RWPE2 (cell line): ENCODE data around the gene NFATC4.

ENCODE experiments used
- ATAC-seq: fragments of 200-7000 bp; cut with Tn5 transposase; 3 replicates; pipeline ENCODE4 v1.9.1; 2021; ENCODE audit warnings: low read depth
- DNase-seq: peaks from one replicate; pipeline ENCODE4 v3.0.0-alpha.2; 2020; ENCODE audit warnings: low spot score
- H3K27ac ChIP-seq: fragments of 450-650 bp; 2 replicates; pipeline ENCODE4 v1.5.1; 2017; ENCODE audit warnings: mild to moderate bottlenecking; ENCODE audit not compliant: poor library complexity, severe bottlenecking
- H3K27me3 ChIP-seq: fragments of 250-450 bp; sonication (Bioruptor Pico); 2 replicates; pipeline ENCODE4 v1.5.1; 2021; ENCODE audit warnings: mild to moderate bottlenecking, moderate library complexity; ENCODE audit not compliant: insufficient read depth, poor library complexity, severe bottlenecking
- H3K36me3 ChIP-seq: fragments of 250-450 bp; sonication (Bioruptor Pico); 2 replicates; pipeline ENCODE4 v1.5.1; 2020; ENCODE audit warnings: low read depth, mild to moderate bottlenecking, moderate library complexity
- H3K4me1 ChIP-seq: fragments of 250-450 bp; sonication (Bioruptor Pico); 2 replicates; pipeline ENCODE4 v1.5.1; 2021; ENCODE audit warnings: mild to moderate bottlenecking, moderate library complexity; ENCODE audit not compliant: insufficient read depth, poor library complexity, severe bottlenecking
- H3K4me3 ChIP-seq: fragments of 250-450 bp; sonication (Bioruptor Pico); 2 replicates; pipeline ENCODE4 v1.5.1; 2021; ENCODE audit warnings: mild to moderate bottlenecking, moderate library complexity; ENCODE audit not compliant: severe bottlenecking
- H3K9me3 ChIP-seq: fragments of 250-450 bp; sonication (Bioruptor Pico); 2 replicates; pipeline ENCODE4 v1.5.1; 2021; ENCODE audit warnings: mild to moderate bottlenecking, moderate library complexity; ENCODE audit not compliant: severe bottlenecking
- CTCF ChIP-seq: fragments of 450-650 bp; IDR thresholded peaks from one replicate; pipeline ENCODE4 v1.5.1; 2017; ENCODE audit warnings: mild to moderate bottlenecking, moderate library complexity; ENCODE audit not compliant: poor library complexity, severe bottlenecking

Gene NFATC4

GRCh38 chr14:24395609-24396582 lies 27.9 kb downstream of the NFATC4 start:
- Histone ChIP-seq H3K27me3 (no peaks in the 10 kb centered on the region), H3K4me3 (no peak overlapping the region), H3K9me3 (no peaks in the 10 kb centered on the region), H3K36me3 (no peaks in the 10 kb centered on the region), H3K4me1 (peaks cover 19% of the 10 kb centered on the region), H3K27ac (no peak overlapping the region)
- ATAC-seq (peak; percentile 11; the same call in 2 of the 3 replicates), DNase-seq (no peak)
- TF ChIP-seq CTCF, result no peak

- Histone ChIP-seq H3K4me3 (no peak overlapping the region), H3K9me3 (no peaks in the 10 kb centered on the region), H3K27ac (no peak overlapping the region), H3K36me3 (no peaks in the 10 kb centered on the region), H3K27me3 (no peaks in the 10 kb centered on the region), H3K4me1 (peaks cover 9% of the 10 kb centered on the region)
- DNase-seq (no peak), ATAC-seq (no peak)
- no peak for TF ChIP-seq CTCF
These were observed 29.8 kb downstream of the NFATC4 start for GRCh38 chr14:24397639-24398292.

GRCh38 chr14:24398293-24398652 lies 30.3 kb downstream of the NFATC4 start:
- Histone ChIP-seq H3K27me3 (no peaks in the 10 kb centered on the region), H3K27ac (no peak overlapping the region), H3K36me3 (no peaks in the 10 kb centered on the region), H3K4me3 (no peak overlapping the region), H3K9me3 (no peaks in the 10 kb centered on the region), H3K4me1 (peaks cover 8% of the 10 kb centered on the region)
- no peak for ATAC-seq
- no peak for DNase-seq
- no peak for TF ChIP-seq CTCF

- ATAC-seq (peak; percentile 43), DNase-seq (no peak)
- Histone ChIP-seq H3K27ac (no peak within 1 kb of the TSS), H3K9me3 (no peaks in the 10 kb centered on the region), H3K36me3 (no peaks in the 10 kb centered on the region), H3K27me3 (no peaks in the 10 kb centered on the region), H3K4me1 (peaks cover 8% of the 10 kb centered on the region), H3K4me3 (peak within 1 kb of the TSS; percentile 18)
- no peak for TF ChIP-seq CTCF
These were observed 30.9 kb downstream of the NFATC4 start, which contains the start of gene NYNRIN for GRCh38 chr14:24398653-24399446. Gene NYNRIN (plus strand): TSS chr14:24399003. CDS start chr14:24399247, 244 bp downstream.
